D721Med (cell line): ENCODE data around the gene NOX5.

Experiments used
- DNase-seq: peaks from one replicate; pipeline ENCODE4 v3.0.0; 2011; ENCODE audit warnings: low spot score; ENCODE audit not compliant: insufficient read length
- FAIRE-seq: peaks from 2 replicates; lab custom pipeline; 2011; peaks lifted over from hg19 to GRCh38; lab: Jason Lieb, UNC
- CTCF ChIP-seq: IDR thresholded peaks from 2 replicates; pipeline ENCODE4 v1.5.1; 2012; ENCODE audit warnings: mild to moderate bottlenecking, control low read depth; ENCODE audit not compliant: insufficient read depth; ENCODE audit errors: missing control alignments

Gene NOX5

GRCh38 chr15:68985361-68985891 lies 29.1 kb upstream of the NOX5 start:
- TF ChIP-seq CTCF, result no peak

GRCh38 chr15:68986322-68986721 lies 28.2 kb upstream of the NOX5 start:
- TF ChIP-seq CTCF, result no peak
- DNase-seq (no peak), FAIRE-seq (no peak)

More at GRCh38 chr15:68985361-68985891, 29.1 kb upstream of the NOX5 start:
- DNase-seq (no peak), FAIRE-seq (no peak)

- no peak for FAIRE-seq
These were observed 27.4 kb upstream of the NOX5 start for GRCh38 chr15:68987120-68987519.

GRCh38 chr15:68987676-68988075 lies 26.8 kb upstream of the NOX5 start:
- FAIRE-seq, result no peak
- no peak for TF ChIP-seq CTCF
- no peak for DNase-seq

More at GRCh38 chr15:68987120-68987519, 27.4 kb upstream of the NOX5 start:
- DNase-seq, result no peak
- no peak for TF ChIP-seq CTCF

GRCh38 chr15:68989541-68990230 lies 24.8 kb upstream of the NOX5 start:
- DNase-seq (no peak), FAIRE-seq (no peak)
- TF ChIP-seq CTCF, result no peak

GRCh38 chr15:68990231-68990991 lies 24.1 kb upstream of the NOX5 start:
- FAIRE-seq, result no peak
- no peak for DNase-seq

More at GRCh38 chr15:68990231-68990991, 24.1 kb upstream of the NOX5 start:
- no peak for TF ChIP-seq CTCF
